Ectodermal cell (in vitro differentiated cells): Measurements from ENCODE around the gene BCAR1.

Source experiments
- H3K27ac ChIP-seq: 2 replicates; pipeline ENCODE4 v1.7.0; 2013; ENCODE audit warnings: mild to moderate bottlenecking, low read depth, low read length; ENCODE audit not compliant: insufficient read depth, poor library complexity, severe bottlenecking
- H3K27me3 ChIP-seq: 2 replicates; pipeline ENCODE4 v1.7.0; 2013; ENCODE audit warnings: mild to moderate bottlenecking, low read length; ENCODE audit not compliant: insufficient read depth, control insufficient read depth, poor library complexity, severe bottlenecking
- H3K36me3 ChIP-seq: one replicate; pipeline ENCODE4 v1.7.0; 2013; ENCODE audit warnings: low read length; ENCODE audit not compliant: control insufficient read depth, insufficient read depth
- H3K4me1 ChIP-seq: one replicate; pipeline ENCODE4 v1.7.0; 2013; ENCODE audit warnings: low read length; ENCODE audit not compliant: control insufficient read depth, insufficient read depth
- H3K4me3 ChIP-seq: 2 replicates; pipeline ENCODE4 v1.7.0; 2013; ENCODE audit warnings: low read depth, low read length, control low read depth; ENCODE audit not compliant: insufficient read depth
- H3K9me3 ChIP-seq: 2 replicates; pipeline ENCODE4 v1.7.0; 2013; ENCODE audit warnings: mild to moderate bottlenecking, low read length, moderate library complexity; ENCODE audit not compliant: control insufficient read depth
- WGBS, 2 experiments: methylation state at CpG; one replicate each; pipeline ENCODE4 v1.1.7; 2013; ENCODE audit warnings: missing lambda C conversion rate in 2 of 2; 5-methylcytosine and 5-hydroxymethylcytosine counted together

BCAR1 gene

GRCh38 chr16:75192606-75193264 is 58.7 kb downstream of the BCAR1 start:
- 94 to 95% methylated on average over 21 of the region's 21 CpGs for WGBS, 2 experiments
- Histone ChIP-seq H3K9me3 (no peaks in the 10 kb centered on the region), H3K27ac (no peak overlapping the region), H3K27me3 (no peaks in the 10 kb centered on the region), H3K4me3 (no peak overlapping the region), H3K36me3 (no peaks in the 10 kb centered on the region), H3K4me1 (no peaks in the 10 kb centered on the region)

- Histone ChIP-seq H3K36me3 (no peaks in the 10 kb centered on the region), H3K27me3 (no peaks in the 10 kb centered on the region), H3K27ac (no peak overlapping the region), H3K4me3 (no peak overlapping the region), H3K9me3 (no peaks in the 10 kb centered on the region), H3K4me1 (no peaks in the 10 kb centered on the region)
- 89% methylated on average over 8 of the region's 8 CpGs for WGBS, 2 experiments
These were observed 61.7 kb downstream of the BCAR1 start for GRCh38 chr16:75189638-75190245.

- WGBS, 2 experiments: 92 to 96% methylated on average over 14 of the region's 14 CpGs
- H3K4me3 ChIP-seq: no peak overlapping the region
These were observed 62.5 kb downstream of the BCAR1 start for GRCh38 chr16:75188832-75189477.

GRCh38 chr16:75181630-75182029 is 69.8 kb downstream of the BCAR1 start:
- 63 to 65% methylated on average over 3 of the region's 3 CpGs for WGBS, 2 experiments
- Histone ChIP-seq H3K4me1 (no peaks in the 10 kb centered on the region), H3K36me3 (no peaks in the 10 kb centered on the region), H3K27me3 (no peaks in the 10 kb centered on the region), H3K9me3 (no peaks in the 10 kb centered on the region), H3K4me3 (no peak overlapping the region), H3K27ac (no peak overlapping the region)

More at GRCh38 chr16:75188832-75189477, 62.5 kb downstream of the BCAR1 start:
- Histone ChIP-seq H3K27ac (no peak overlapping the region), H3K27me3 (no peaks in the 10 kb centered on the region), H3K9me3 (no peaks in the 10 kb centered on the region), H3K4me1 (no peaks in the 10 kb centered on the region), H3K36me3 (no peaks in the 10 kb centered on the region)

- Histone ChIP-seq H3K9me3 (no peaks in the 10 kb centered on the region), H3K27me3 (no peaks in the 10 kb centered on the region), H3K4me3 (no peak overlapping the region), H3K4me1 (no peaks in the 10 kb centered on the region), H3K27ac (no peak overlapping the region), H3K36me3 (no peaks in the 10 kb centered on the region)
- WGBS, 2 experiments: 91 to 95% methylated on average over 6 of the region's 6 CpGs
These were observed 72.2 kb downstream of the BCAR1 start for GRCh38 chr16:75179208-75179607.
